B cell (primary cell): Measurements from ENCODE around the gene CHST13. TPM values are rescaled to one million over a fixed set of nuclear protein-coding genes. Genes with fewer than 3 reads are reported as not detected.

Source experiments
- ATAC-seq: fragments of 200-7000 bp; cut with Tn5 transposase; one replicate; pipeline ENCODE4 v1.10.0; 2021; ENCODE audit warnings: low read depth, mild to moderate bottlenecking, moderate number of reproducible peaks, moderate library complexity
- CTCF ChIA-PET: fragments of 350-600 bp; sonication (Branson Sonifier 250); formaldehyde crosslinking; loops from one replicate; lab custom pipeline; 2021; ENCODE audit warnings: antibody characterized with exemption, inconsistent platforms; lab: Charles Lee
- POLR2A ChIA-PET: fragments of 350-600 bp; sonication (Branson Sonifier 250); formaldehyde crosslinking; loops from one replicate; lab custom pipeline; 2021; ENCODE audit warnings: antibody characterized with exemption; lab: Charles Lee
- DNase-seq: peaks from one replicate; pipeline ENCODE4 v3.0.0; 2013
- H2AFZ ChIP-seq: 2 replicates; pipeline ENCODE4 v1.6.1; 2012; ENCODE audit warnings: mild to moderate bottlenecking, low read depth, low read length; ENCODE audit not compliant: insufficient read depth, poor library complexity, severe bottlenecking
- H3K27ac ChIP-seq, 2 donors: 1 replicate in 1 of 2; 2 replicates in 1 of 2; pipeline ENCODE4 v1.5.1; 2012 to 2013; ENCODE audit warnings: low read length in 2 of 2, mild to moderate bottlenecking in 2 of 2, moderate library complexity in 1 of 2
- H3K27me3 ChIP-seq, 4 experiments: fragments of 200-600 bp in 1 of 4; sonication (generic) in 1 of 4; replicated peaks in 1 of 4; 1 replicate in 2 of 4; 2 replicates in 2 of 4; pipeline versions ENCODE4 v1.6.1 to v1.7.0; 2013 to 2016; ENCODE audit warnings: low read length in 3 of 4, mild to moderate bottlenecking in 2 of 4, mixed read lengths in 1 of 4, moderate library complexity in 1 of 4; ENCODE audit not compliant: insufficient read depth in 4 of 4, control insufficient read depth in 3 of 4; ENCODE audit errors: control extremely low read depth in 1 of 4
- H3K36me3 ChIP-seq, 2 experiments: replicated peaks in 1 of 2; 1 replicate in 1 of 2; 2 replicates in 1 of 2; pipeline versions ENCODE4 v1.6.1 to v1.7.1; 2013; ENCODE audit warnings: low read length in 1 of 2; ENCODE audit not compliant: insufficient read depth in 2 of 2, control insufficient read depth in 1 of 2; ENCODE audit errors: control extremely low read depth in 1 of 2, extremely low read depth in 1 of 2
- H3K4me1 ChIP-seq, 2 donors: fragments of 200-600 bp in 1 of 2; sonication (generic) in 1 of 2; 1 replicate in 1 of 2; 2 replicates in 1 of 2; pipeline versions ENCODE4 v1.5.1 to v1.6.1; 2013 to 2017; ENCODE audit warnings: low read length in 2 of 2; ENCODE audit not compliant: control insufficient read depth in 2 of 2, insufficient read depth in 2 of 2
- H3K4me2 ChIP-seq: replicated peaks from 2 replicates; pipeline ENCODE3; 2012; ENCODE audit warnings: mild to moderate bottlenecking, low read depth, low read length; ENCODE audit not compliant: poor library complexity, severe bottlenecking
- H3K4me3 ChIP-seq, 5 experiments: fragments of 200-600 bp in 1 of 5; sonication (generic) in 1 of 5; 1 replicate in 3 of 5; 2 replicates in 2 of 5; pipeline versions ENCODE4 v1.5.1 to v1.7.0; 2011 to 2016; ENCODE audit warnings: low read length in 4 of 5, mild to moderate bottlenecking in 4 of 5, low read depth in 2 of 5, control low read depth in 1 of 5, moderate library complexity in 1 of 5; ENCODE audit not compliant: insufficient read depth in 1 of 5; ENCODE audit errors: control extremely low read depth in 1 of 5, extremely low read depth in 1 of 5
- H3K79me2 ChIP-seq: fragments of 200-600 bp; sonication (generic); one replicate; pipeline ENCODE4 v1.6.0; 2016; ENCODE audit warnings: low read length; ENCODE audit not compliant: control insufficient read depth, insufficient read depth
- H3K9ac ChIP-seq: fragments of 200-600 bp; sonication (generic); 2 replicates; pipeline ENCODE4 v1.6.1; 2017; ENCODE audit warnings: mild to moderate bottlenecking, low read length, moderate library complexity
- H3K9me3 ChIP-seq, 3 donors: one replicate each; pipeline versions ENCODE4 v1.6.1 to v1.7.1; 2013; ENCODE audit warnings: low read length in 2 of 3; ENCODE audit not compliant: control insufficient read depth in 2 of 3, insufficient read depth in 1 of 3; ENCODE audit errors: control extremely low read depth in 1 of 3
- H4K20me1 ChIP-seq: 2 replicates; pipeline ENCODE4 v1.6.0; 2012; ENCODE audit warnings: mild to moderate bottlenecking, low read length; ENCODE audit not compliant: insufficient read depth, control insufficient read depth, poor library complexity, severe bottlenecking
- H3K27ac Mint-ChIP-seq: one replicate; pipeline ENCODE4 v1.8.0; 2021; ENCODE audit warnings: mixed read lengths
- H3K27me3 Mint-ChIP-seq: one replicate; pipeline ENCODE4 v1.8.0; 2021; ENCODE audit warnings: mixed read lengths
- H3K4me1 Mint-ChIP-seq: one replicate; pipeline ENCODE4 v1.8.0; 2021; ENCODE audit warnings: mixed read lengths
- H3K4me3 Mint-ChIP-seq: one replicate; pipeline ENCODE4 v1.8.0; 2021; ENCODE audit warnings: mixed read lengths
- H3K9me3 Mint-ChIP-seq: one replicate; pipeline ENCODE4 v1.8.0; 2022; ENCODE audit warnings: mixed read lengths; ENCODE audit not compliant: insufficient read depth
- EZH2 ChIP-seq: IDR thresholded peaks from 2 replicates; pipeline ENCODE4 v1.6.1; 2012; ENCODE audit warnings: borderline replicate concordance, low read depth, mild to moderate bottlenecking, moderate library complexity, low read length; ENCODE audit not compliant: insufficient read depth, poor library complexity, severe bottlenecking
- WGBS: methylation state at CpG from one replicate; pipeline ENCODE4 v1.1.5; 2013; ENCODE audit warnings: missing lambda C conversion rate; ENCODE audit not compliant: insufficient coverage; 5-methylcytosine and 5-hydroxymethylcytosine counted together
- intact Hi-C: fragments of 100-400 bp; cut with micrococcal nuclease; formaldehyde crosslinking; loops from one replicate; pipeline ENCODE4 v1.10.0; 2022
- polyA plus RNA-seq: library from polyadenylated mRNA; depleted of rRNA; stranded (reverse); fragments of >200 nt; gene quantifications from 2 replicates; pipeline ENCODE4 v1.2.3, GENCODE V29; 2012
- total RNA-seq, 2 donors: library from RNA; stranded (reverse); fragments of 120-200 nt in 1 of 2; gene quantifications; 1 replicate in 1 of 2; 2 replicates in 1 of 2; pipeline versions ENCODE4 v1.2.3 to v1.2.4, GENCODE V29; 2013 to 2022
- TF ChIP-seq, protein P1 (sequence below): fragments of 200-600 bp; IDR thresholded peaks from one replicate; pipeline ENCODE4 v1.8.0; 2022; ENCODE audit warnings: antibody characterized with exemption, mild to moderate bottlenecking

Gene CHST13
- total and polyA plus RNA-seq, 2 donors (not counting 1 experiment from before 2014, with no cell fraction given) = 0.07 TPM; not detected in 1

DNA sequence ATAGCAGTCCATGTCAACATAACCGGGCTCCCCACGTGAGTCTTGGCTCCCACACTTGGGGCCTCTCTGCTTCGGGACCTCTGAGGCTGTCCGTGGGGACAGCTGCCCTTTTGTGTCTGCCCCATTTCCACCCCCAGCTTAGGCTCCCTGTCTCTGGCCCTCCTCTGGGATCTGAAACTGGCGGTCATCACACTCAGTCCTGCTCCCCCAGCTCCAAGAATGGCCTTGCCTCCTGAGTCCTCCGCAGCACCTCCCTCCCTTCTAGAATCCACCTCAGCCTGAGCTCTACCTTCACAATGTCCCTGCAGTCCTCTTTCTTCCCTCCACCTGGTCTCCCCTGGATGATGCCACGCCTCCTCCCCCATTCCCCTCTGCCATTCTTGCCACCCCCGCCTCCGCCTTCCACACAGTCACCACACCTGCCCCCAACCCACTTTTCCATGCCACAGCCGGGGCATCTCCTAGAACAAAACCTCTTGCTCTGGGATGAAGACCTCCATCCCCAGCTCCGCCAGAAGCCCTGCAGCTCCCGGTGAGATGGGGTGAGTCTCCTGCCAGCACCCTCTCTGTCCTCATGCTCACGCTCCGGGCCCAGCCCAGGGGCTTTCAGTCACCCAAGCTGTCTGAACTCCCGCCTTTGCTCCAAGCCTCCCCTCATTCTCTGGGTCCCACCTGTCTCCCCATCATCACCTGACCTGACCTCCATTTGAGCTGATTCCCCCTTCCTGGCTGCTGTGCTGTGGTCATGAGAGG is 41.3 kb upstream of the CHST13 start:
- ChIA-PET CTCF (no interaction called here), POLR2A (no interaction called here)
- Mint-ChIP-seq H3K4me3 (no peak overlapping the region), H3K27me3 (peaks cover 4% of the 10 kb centered on the region), H3K27ac (no peak overlapping the region), H3K9me3 (no peaks in the 10 kb centered on the region), H3K4me1 (peaks cover 3% of the 10 kb centered on the region)
- no peak overlapping the region for H3K9ac ChIP-seq
- no peaks in the 10 kb centered on the region for H3K36me3 ChIP-seq
- peaks cover 5 to 6% of the 10 kb centered on the region in 2 donors for H3K4me1 ChIP-seq
- H4K20me1 ChIP-seq = no peaks in the 10 kb centered on the region
- no peaks in the 10 kb centered on the region for H3K9me3 ChIP-seq
- H2AFZ ChIP-seq = no peak overlapping the region
- no peak overlapping the region for H3K27ac ChIP-seq
- no peak for DNase-seq
- no peak overlapping the region for H3K4me3 ChIP-seq
- intact Hi-C loops = no loop called here
- ATAC-seq = no peak
- TF ChIP-seq, protein P1, sequence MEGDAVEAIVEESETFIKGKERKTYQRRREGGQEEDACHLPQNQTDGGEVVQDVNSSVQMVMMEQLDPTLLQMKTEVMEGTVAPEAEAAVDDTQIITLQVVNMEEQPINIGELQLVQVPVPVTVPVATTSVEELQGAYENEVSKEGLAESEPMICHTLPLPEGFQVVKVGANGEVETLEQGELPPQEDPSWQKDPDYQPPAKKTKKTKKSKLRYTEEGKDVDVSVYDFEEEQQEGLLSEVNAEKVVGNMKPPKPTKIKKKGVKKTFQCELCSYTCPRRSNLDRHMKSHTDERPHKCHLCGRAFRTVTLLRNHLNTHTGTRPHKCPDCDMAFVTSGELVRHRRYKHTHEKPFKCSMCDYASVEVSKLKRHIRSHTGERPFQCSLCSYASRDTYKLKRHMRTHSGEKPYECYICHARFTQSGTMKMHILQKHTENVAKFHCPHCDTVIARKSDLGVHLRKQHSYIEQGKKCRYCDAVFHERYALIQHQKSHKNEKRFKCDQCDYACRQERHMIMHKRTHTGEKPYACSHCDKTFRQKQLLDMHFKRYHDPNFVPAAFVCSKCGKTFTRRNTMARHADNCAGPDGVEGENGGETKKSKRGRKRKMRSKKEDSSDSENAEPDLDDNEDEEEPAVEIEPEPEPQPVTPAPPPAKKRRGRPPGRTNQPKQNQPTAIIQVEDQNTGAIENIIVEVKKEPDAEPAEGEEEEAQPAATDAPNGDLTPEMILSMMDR = no peak
- no peak for TF ChIP-seq EZH2
- WGBS = 80% methylated on average over 15 of the region's 15 CpGs
- no peak overlapping the region for H3K4me2 ChIP-seq
- no peaks in the 10 kb centered on the region for H3K79me2 ChIP-seq
- no peaks in the 10 kb centered on the region for H3K27me3 ChIP-seq

DNA sequence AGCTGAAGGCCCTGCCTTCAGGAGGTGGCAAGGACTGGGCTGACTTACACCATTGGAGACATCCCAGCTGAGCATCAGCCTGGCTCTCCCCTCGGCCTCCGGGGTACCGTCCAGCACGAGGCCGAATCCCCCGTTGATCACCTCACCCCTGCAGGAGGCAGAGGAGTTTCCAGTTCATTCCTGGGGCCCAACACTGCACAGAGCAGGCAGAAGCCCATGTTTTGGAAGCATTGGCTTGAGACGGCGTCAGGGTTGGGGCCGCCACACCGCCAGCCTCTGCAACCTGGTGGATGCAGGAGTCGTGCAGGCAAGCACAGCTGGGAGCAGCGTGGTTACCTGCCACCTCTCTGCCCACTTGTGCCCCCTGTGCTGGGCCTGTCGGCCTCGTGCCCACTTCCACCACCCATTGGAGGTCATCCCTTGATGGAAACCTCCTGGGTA is 40.6 kb upstream of the CHST13 start:
- intact Hi-C loops = no loop called here
- no peaks in the 10 kb centered on the region for H3K9me3 Mint-ChIP-seq
- H3K9ac ChIP-seq = no peak overlapping the region
- H3K4me2 ChIP-seq = no peak overlapping the region
- no peak overlapping the region for H3K4me3 Mint-ChIP-seq
- peaks cover 4% of the 10 kb centered on the region for H3K27me3 Mint-ChIP-seq
- no peaks in the 10 kb centered on the region for H3K9me3 ChIP-seq
- no peak overlapping the region for H3K4me3 ChIP-seq
- no peaks in the 10 kb centered on the region for H3K36me3 ChIP-seq
- peaks cover 5 to 6% of the 10 kb centered on the region in 2 donors for H3K4me1 ChIP-seq
- peaks cover 3% of the 10 kb centered on the region for H3K4me1 Mint-ChIP-seq
- no peak overlapping the region for H2AFZ ChIP-seq
- H3K27me3 ChIP-seq = no peaks in the 10 kb centered on the region
- ATAC-seq (no peak), DNase-seq (no peak)
- H3K27ac ChIP-seq = no peak overlapping the region
- ChIA-PET POLR2A (no interaction called here), CTCF (no interaction called here)
- H3K27ac Mint-ChIP-seq = no peak overlapping the region
- TF ChIP-seq EZH2 = no peak
- TF ChIP-seq, protein P1 = no peak
- H4K20me1 ChIP-seq = no peaks in the 10 kb centered on the region
- no peaks in the 10 kb centered on the region for H3K79me2 ChIP-seq
- 81% methylated on average over 14 of the region's 14 CpGs for WGBS
